AML-193 (cell line): ENCODE results near the gene M1AP.
"Not testable (repeated sequence)": the region's sequence is repeated elsewhere in the genome, so short reads cannot be mapped to it uniquely, and the experiment has no call there.

ENCODE experiments used
- DNase-seq, 2 experiments: peaks; one replicate each; lab custom pipeline; 2025; lab: John Stamatoyannopoulos, UW

Gene M1AP

GRCh38 chr2:74653589-74653984 lies 5.5 kb upstream of the M1AP start:
- DNase-seq: no peak

- no peak for DNase-seq
These were observed 1.2 kb downstream of the M1AP start for GRCh38 chr2:74646834-74647482.

DNA sequence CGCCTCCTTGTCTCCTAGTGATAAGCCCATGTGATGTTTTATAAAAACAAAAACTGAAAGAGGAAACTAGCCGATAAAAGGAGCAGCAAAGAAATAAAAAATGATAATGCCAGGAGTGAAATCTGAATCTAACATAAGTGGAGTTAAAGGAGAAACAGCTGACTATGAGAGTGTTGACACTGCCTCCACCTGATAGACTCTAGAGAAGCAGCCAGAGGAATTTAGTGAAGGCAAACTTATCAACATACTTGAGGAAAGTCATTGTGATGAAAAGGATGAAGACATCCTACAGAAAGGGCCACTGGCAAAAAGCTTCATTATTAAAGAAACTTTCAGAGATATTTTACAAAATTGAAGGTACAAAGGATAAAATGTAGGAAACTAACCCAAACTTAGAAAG lies 1.9 kb downstream of the M1AP start:
- no peak for DNase-seq

GRCh38 chr2:74645344-74645743 lies 2.8 kb downstream of the M1AP start:
- no peak for DNase-seq

- DNase-seq: no peak
These were observed 8.6 kb downstream of the M1AP start for GRCh38 chr2:74639550-74639949.

GRCh38 chr2:74632939-74633312 lies 15.2 kb downstream of the M1AP start:
- DNase-seq: no peak

GRCh38 chr2:74632209-74632938 lies 15.8 kb downstream of the M1AP start:
- DNase-seq: no peak

GRCh38 chr2:74630454-74630853 lies 17.7 kb downstream of the M1AP start:
- DNase-seq: not testable (repeated sequence)

DNA sequence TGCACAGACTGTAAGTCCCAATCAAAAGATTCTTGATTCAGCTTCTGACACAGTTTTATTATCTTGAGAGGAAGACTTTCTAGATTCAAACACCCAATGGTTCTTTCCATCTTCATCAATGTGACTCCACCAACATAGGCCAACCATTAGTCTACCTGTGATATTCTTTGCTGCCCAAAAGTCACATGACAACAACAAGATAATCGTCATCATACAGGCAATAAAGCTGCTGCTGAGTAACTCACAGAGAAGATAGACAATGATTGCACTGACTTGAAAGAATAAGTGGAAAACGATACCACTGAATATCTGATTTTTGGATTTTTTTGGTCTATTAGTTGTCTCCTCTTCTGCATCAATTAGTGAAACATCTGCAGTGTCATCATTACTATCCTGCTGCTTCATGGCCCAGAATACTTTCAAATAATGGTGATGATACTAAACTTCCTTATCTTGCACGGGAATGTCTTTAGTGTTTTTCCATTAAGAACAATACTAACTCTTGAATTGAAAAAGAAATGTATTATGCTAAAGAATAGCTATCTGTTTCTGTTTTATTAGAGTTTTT lies 19.5 kb downstream of the M1AP start:
- no peak for DNase-seq

- no peak for DNase-seq
These were observed 22.3 kb downstream of the M1AP start for GRCh38 chr2:74625658-74626425.

- DNase-seq: no peak
These were observed 27.5 kb downstream of the M1AP start for GRCh38 chr2:74620671-74621070.

DNA sequence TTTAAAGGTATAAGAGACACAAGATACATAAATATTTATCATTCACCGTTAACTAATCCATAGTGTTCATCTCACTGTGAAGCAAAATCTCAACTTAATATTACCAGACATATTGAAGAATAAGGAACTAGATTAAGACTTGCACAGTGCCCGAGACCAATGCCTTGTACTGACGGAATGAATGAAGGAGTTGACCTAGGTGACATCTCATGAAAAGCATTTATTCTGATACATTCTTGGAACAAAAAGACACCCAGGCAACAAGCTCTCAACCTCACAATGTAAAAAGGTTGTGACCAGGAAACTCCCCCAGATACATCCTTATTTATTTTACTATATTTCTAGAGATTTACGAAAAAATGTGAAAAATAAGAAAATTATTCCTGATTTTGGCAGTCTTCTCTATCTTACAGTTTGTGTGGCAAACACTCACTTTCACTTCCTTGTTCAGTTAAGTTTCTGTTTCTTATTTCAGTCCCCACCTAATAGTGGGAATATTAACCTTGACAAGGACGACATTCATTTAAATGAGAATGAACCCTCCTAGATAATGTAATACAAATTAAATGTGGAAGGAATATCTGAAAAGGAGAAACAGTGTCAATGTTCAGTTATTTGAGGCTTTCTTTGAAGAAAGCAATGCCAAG lies 28.4 kb downstream of the M1AP start:
- DNase-seq: no peak

GRCh38 chr2:74618410-74619083 lies 29.6 kb downstream of the M1AP start:
- no peak for DNase-seq

GRCh38 chr2:74617122-74617521 lies 31.0 kb downstream of the M1AP start:
- no peak for DNase-seq

DNA sequence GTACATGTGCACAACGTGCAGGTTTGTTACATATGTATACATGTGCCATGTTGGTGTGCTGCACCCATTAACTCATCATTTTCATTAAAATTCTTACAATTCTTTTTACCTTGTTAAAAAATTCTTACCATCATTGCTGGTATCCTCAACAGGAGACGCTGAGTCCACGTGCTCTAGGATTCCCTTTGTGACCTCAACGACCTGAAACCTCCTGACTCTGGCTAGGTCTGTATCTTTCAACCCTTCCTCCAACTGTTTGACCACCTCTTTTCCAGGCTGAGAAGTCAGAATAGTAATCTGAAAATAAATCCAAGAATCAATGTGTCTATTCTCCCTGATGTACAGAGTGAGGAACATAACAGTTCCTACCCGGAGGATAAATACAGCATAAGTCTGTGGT lies 41.2 kb downstream of the M1AP start:
- DNase-seq: no peak

DNA sequence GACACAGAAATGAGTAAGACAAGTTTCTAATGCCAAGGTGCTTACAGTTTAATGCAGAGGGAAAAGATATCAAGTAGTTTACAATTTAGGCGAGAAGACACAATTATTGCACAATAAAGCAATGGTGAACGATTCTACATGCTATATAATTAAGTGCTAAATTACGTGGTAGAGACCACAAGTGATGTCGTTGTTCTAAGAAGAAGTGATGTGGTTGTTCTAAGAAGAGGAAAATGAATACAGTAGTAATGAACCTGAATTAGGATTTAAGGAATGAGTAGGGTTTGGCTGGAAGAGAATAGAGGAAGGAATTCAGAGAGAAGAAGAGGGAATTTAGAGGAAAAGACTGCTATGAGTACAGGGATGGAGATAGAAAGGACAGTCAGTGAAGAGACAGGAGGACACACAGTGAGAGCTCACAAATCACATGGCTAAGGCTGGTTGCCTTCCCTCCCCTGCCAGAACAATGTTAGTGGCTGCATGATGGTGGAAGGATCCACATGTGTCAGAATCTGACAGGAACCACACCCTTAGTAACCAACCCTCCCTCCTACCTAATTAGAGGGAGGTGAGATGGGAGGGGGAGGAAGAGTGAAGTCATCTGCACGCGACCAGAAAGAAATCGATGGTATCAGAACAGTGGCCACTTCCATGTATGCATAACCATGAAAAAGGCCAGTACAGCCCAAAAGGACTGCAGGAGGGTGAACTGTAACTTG lies 44.7 kb downstream of the M1AP start:
- DNase-seq: no peak

GRCh38 chr2:74602586-74603281 lies 45.4 kb downstream of the M1AP start:
- DNase-seq: no peak

- DNase-seq: no peak
These were observed 48.5 kb downstream of the M1AP start for GRCh38 chr2:74599676-74600075.

GRCh38 chr2:74597410-74597809 lies 50.7 kb downstream of the M1AP start:
- no peak for DNase-seq

- DNase-seq: no peak
These were observed 51.5 kb downstream of the M1AP start for GRCh38 chr2:74596584-74596983.
